Spleen (tissue), 7 donors: ENCODE results near the gene MAPK11.

Experiments
- POLR2A ChIP-seq, 3 donors: fragments of 450-650 bp; IDR thresholded peaks; one replicate each; pipeline ENCODE4 v1.5.1; 2017; ENCODE audit warnings: antibody characterized with exemption in 3 of 3, mild to moderate bottlenecking in 1 of 3
- POLR2AphosphoS5 ChIP-seq, 3 donors: sonication (generic); formaldehyde crosslinking; IDR thresholded peaks; one replicate each; pipeline ENCODE4 v1.5.1; 2017; ENCODE audit warnings: antibody characterized with exemption in 3 of 3
- TF ChIP-seq, protein P1 (sequence below), 11 experiments: fragments of 200-600 bp in 7 of 11; fragments of 450-650 bp in 4 of 11; sonication (generic) in 4 of 11; IDR thresholded peaks in 8 of 11; conservative IDR thresholded peaks in 3 of 11; 1 replicate in 7 of 11; 2 replicates in 4 of 11; pipeline versions ENCODE4 v1.4.0 to v1.8.0; 2016 to 2021; ENCODE audit warnings: antibody characterized with exemption in 11 of 11, inconsistent platforms in 4 of 11, mild to moderate bottlenecking in 1 of 11
- donor health status: DM: no; HTN: no; CAD: no; lungs with moderate emphysema.
- donor health status: DM: no; HTN: no; CAD: no.
- donor health status: DM: no; HTN: no; CAD: no.

DNA sequence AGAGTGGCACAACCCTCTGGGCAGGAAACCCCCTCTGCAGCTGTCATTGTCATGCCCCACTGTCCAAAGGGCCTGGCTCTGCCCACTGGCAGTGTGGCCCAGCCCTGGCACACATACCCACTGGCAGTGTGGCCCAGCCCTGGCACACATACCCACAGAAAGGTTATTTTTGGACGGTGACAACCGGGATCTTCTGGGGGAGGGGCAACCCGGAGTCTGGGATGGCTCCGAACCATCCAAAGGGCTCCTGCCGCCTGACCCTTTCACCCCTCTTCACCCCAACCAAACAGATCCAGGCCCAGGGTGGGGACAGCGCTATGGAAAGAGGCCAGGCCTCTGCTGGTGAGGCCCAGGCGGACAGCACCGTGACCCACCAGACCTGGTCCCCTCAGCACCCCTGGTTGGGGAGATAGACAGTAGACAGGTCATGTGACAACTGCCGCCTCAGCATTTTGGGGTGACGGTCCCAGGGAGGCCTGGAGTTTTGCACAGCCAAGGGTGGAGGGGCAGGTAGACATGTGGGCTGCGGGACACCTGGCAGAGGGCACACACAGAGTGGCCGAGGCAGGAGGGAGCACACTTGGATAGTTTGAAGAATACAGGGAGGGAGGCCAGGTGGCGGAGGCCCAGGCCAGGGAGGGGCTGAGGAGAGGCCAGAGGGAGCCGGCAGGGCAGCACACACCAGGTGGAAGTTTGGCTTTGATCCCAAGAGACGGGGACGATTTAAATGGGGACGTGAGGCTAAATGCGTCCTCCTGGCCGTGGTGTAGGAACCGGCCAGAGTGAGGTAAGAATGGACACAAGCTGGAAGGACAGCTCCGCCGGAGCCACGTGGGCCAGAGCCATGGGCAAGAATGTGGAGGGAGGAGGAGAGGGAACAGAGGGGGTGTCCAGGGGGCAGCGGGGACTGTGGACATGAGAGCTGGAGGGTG lies 11.6 kb downstream of the MAPK11 start:
- TF ChIP-seq, protein P1, sequence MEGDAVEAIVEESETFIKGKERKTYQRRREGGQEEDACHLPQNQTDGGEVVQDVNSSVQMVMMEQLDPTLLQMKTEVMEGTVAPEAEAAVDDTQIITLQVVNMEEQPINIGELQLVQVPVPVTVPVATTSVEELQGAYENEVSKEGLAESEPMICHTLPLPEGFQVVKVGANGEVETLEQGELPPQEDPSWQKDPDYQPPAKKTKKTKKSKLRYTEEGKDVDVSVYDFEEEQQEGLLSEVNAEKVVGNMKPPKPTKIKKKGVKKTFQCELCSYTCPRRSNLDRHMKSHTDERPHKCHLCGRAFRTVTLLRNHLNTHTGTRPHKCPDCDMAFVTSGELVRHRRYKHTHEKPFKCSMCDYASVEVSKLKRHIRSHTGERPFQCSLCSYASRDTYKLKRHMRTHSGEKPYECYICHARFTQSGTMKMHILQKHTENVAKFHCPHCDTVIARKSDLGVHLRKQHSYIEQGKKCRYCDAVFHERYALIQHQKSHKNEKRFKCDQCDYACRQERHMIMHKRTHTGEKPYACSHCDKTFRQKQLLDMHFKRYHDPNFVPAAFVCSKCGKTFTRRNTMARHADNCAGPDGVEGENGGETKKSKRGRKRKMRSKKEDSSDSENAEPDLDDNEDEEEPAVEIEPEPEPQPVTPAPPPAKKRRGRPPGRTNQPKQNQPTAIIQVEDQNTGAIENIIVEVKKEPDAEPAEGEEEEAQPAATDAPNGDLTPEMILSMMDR (IDR thresholded peaks at IDR 0.05 in 8 of 11, conservative IDR thresholded peaks at IDR 0.05 in 3 of 11), result no peak
- no peak for TF ChIP-seq POLR2AphosphoS5 (IDR thresholded peaks at IDR 0.05)
- TF ChIP-seq POLR2A (IDR thresholded peaks at IDR 0.05), result no peak
